Activated naive CD4-positive, alpha-beta T cell treated with anti-CD3 and anti-CD28 coated beads, Interleukin-2, amount 50 U/mL, for 16 hours (primary cell): Measurements from ENCODE around the gene BLVRB.

ENCODE experiments used
- DNase-seq: peaks from one replicate; pipeline ENCODE4 v3.0.0-alpha.2; 2020

The BLVRB gene

DNA sequence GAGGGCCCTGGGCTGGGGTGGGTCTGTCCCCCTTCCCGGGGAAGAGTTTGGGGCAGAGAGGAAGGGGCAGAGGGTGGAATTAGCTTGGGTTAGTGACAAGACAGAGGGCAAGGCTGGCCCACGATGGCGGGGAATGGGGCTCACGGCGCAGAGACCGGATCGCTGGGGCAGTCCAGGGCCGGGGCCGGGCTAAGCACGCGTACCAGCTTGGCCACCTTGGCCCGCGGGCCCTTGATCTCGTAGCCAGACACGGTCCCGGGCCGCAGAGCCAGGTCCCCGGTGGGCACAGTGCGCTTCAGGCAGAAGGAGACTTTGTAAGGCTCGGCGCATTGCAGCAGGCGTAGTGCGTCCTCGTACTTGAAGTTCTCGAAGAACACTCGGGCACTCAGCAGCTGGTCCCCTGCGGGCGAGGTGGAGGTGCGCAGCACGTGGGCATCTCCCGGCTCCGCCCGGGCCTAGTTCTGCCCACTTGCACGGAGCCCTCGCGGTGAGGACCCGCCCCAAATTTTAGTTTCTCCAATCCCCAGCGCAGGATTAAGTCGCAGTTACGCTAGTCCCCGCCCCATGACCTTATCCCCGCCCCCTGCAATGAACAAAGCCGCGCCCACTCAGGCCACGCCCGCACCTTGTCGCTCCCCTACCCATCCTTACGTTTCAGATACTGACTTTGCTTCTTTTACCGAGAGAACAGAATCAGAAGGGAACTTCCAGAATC lies 67.0 kb downstream of the BLVRB start:
- DNase-seq = peak; percentile 77
